Activated CD4-positive, alpha-beta T cell treated with anti-CD3 and anti-CD28 coated beads, Interleukin-2, amount 10 ng/mL, durations not matched to agents 24 days and 14 days (primary cell): ENCODE measurements around the gene ITGB3BP. TPM values are rescaled to one million over a fixed set of nuclear protein-coding genes. Genes with fewer than 3 reads are reported as not detected.

Experiments used
- DNase-seq: peaks from one replicate; pipeline ENCODE4 v3.0.0; 2022
- H3K27ac Mint-ChIP-seq: one replicate; pipeline ENCODE4 v1.8.0; 2022; ENCODE audit warnings: mild to moderate bottlenecking, mixed read lengths
- H3K27me3 Mint-ChIP-seq: one replicate; pipeline ENCODE4 v1.8.0; 2022; ENCODE audit warnings: mixed read lengths
- H3K36me3 Mint-ChIP-seq: one replicate; pipeline ENCODE4 v1.8.0; 2022; ENCODE audit warnings: low read depth, mild to moderate bottlenecking, mixed read lengths
- H3K4me1 Mint-ChIP-seq: one replicate; pipeline ENCODE4 v1.8.0; 2021; ENCODE audit warnings: mixed read lengths
- H3K4me3 Mint-ChIP-seq: one replicate; pipeline ENCODE4 v1.8.0; 2022; ENCODE audit warnings: mild to moderate bottlenecking, moderate library complexity, mixed read lengths
- H3K9me3 Mint-ChIP-seq: one replicate; pipeline ENCODE4 v1.8.0; 2021; ENCODE audit warnings: mixed read lengths
- intact Hi-C: fragments of 100-400 bp; cut with micrococcal nuclease; formaldehyde crosslinking; loops from one replicate; pipeline ENCODE4 v1.15.1; 2023
- total RNA-seq: library from RNA; stranded (reverse); gene quantifications from 2 replicates; pipeline ENCODE4 v1.2.3, GENCODE V29; 2022

Gene ITGB3BP
- total RNA-seq, 1 donor from 2014 or later, result 53.4 TPM

GRCh38 chr1:63537006-63537405, 14.0 kb upstream of the ITGB3BP start:
- Mint-ChIP-seq H3K4me1 (no peaks in the 10 kb centered on the region), H3K4me3 (no peak overlapping the region), H3K36me3 (peaks cover 3% of the 10 kb centered on the region), H3K9me3 (no peaks in the 10 kb centered on the region), H3K27me3 (no peaks in the 10 kb centered on the region), H3K27ac (no peak overlapping the region)
- intact Hi-C loops, result no loop called here
- DNase-seq, result no peak

GRCh38 chr1:63534406-63534805, 11.4 kb upstream of the ITGB3BP start:
- Mint-ChIP-seq H3K27ac (no peak overlapping the region), H3K4me3 (no peak overlapping the region), H3K27me3 (no peaks in the 10 kb centered on the region), H3K9me3 (no peaks in the 10 kb centered on the region), H3K36me3 (peaks cover 5% of the 10 kb centered on the region), H3K4me1 (no peaks in the 10 kb centered on the region)
- intact Hi-C loops, result no loop called here
- DNase-seq, result no peak

GRCh38 chr1:63533931-63534330, 10.9 kb upstream of the ITGB3BP start:
- peaks cover 5% of the 10 kb centered on the region for H3K36me3 Mint-ChIP-seq
- H3K9me3 Mint-ChIP-seq, result no peaks in the 10 kb centered on the region
- H3K4me1 Mint-ChIP-seq, result no peaks in the 10 kb centered on the region
- no peak for DNase-seq
- H3K4me3 Mint-ChIP-seq, result no peak overlapping the region
- no peaks in the 10 kb centered on the region for H3K27me3 Mint-ChIP-seq
- no peak overlapping the region for H3K27ac Mint-ChIP-seq
- intact Hi-C loops, result no loop called here

DNA sequence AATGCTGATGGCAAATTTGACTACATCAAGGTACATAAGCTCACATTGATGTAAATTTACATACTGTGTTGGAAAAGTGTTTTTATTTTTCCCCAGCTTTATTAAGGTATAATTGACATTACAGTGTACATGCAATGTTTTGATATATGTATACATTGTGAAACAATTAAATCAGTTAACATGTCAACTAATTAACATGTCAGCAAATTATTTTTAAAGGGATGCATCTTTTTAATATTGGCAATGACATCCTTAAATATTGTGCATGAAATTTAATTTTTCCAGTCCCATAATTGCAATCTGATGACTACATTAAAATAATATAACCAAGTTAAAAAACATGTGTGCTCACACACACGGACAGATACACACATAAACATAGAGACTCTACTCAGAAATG, 9.7 kb upstream of the ITGB3BP start:
- H3K4me1 Mint-ChIP-seq, result no peaks in the 10 kb centered on the region
- H3K27ac Mint-ChIP-seq, result no peak overlapping the region
- no peaks in the 10 kb centered on the region for H3K27me3 Mint-ChIP-seq
- H3K9me3 Mint-ChIP-seq, result no peaks in the 10 kb centered on the region
- peaks cover 8% of the 10 kb centered on the region for H3K36me3 Mint-ChIP-seq
- intact Hi-C loops, result no loop called here
- DNase-seq, result no peak
- no peak overlapping the region for H3K4me3 Mint-ChIP-seq

- H3K9me3 Mint-ChIP-seq, result no peaks in the 10 kb centered on the region
Observed at GRCh38 chr1:63524201-63524600, 1.2 kb upstream of the ITGB3BP start.

DNA sequence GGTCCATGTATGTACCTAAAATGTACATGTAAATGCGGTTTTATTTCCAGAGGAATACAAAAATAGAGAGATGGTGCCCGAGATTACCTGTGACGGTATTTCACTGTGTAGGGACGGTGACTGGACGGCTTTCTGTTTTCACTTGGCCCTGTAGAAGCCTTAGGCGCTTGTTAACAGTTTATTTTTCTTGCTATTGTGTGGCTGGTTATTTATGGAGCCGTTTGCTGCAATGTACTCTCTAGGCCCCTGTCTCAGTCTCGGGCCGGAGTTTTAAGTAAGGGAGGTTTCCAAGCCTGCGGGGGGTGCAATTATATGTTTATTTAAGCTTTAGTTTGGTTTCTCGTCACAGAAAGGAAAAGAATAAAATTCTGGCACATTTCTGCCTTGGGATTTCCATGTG, 713 bp upstream of the ITGB3BP start:
- intact Hi-C loops, result loop anchor here (1.0 to 5.0 kb wide), 6 partner anchors 71 to 1443 kb away; partner anchors contain the start of genes ALG6, ATG4C and JAK1
- Mint-ChIP-seq H3K4me3 (peak overlapping the region; percentile 87), H3K9me3 (no peaks in the 10 kb centered on the region), H3K36me3 (peaks cover 10% of the 10 kb centered on the region), H3K4me1 (peaks cover 29% of the 10 kb centered on the region), H3K27me3 (no peaks in the 10 kb centered on the region), H3K27ac (peak overlapping the region; percentile 98)
- DNase-seq, result no peak

More at GRCh38 chr1:63524201-63524600, 1.2 kb upstream of the ITGB3BP start:
- intact Hi-C loops, result loop anchor here (5.0 kb wide), 2 partner anchors 197 to 742 kb away; partner anchors contain the start of gene ATG4C
- H3K4me1 Mint-ChIP-seq, result peaks cover 29% of the 10 kb centered on the region
- H3K4me3 Mint-ChIP-seq, result peak overlapping the region; percentile 87
- H3K36me3 Mint-ChIP-seq, result peaks cover 10% of the 10 kb centered on the region
- peak overlapping the region; percentile 98 for H3K27ac Mint-ChIP-seq
- no peak for DNase-seq
- H3K27me3 Mint-ChIP-seq, result no peaks in the 10 kb centered on the region

DNA sequence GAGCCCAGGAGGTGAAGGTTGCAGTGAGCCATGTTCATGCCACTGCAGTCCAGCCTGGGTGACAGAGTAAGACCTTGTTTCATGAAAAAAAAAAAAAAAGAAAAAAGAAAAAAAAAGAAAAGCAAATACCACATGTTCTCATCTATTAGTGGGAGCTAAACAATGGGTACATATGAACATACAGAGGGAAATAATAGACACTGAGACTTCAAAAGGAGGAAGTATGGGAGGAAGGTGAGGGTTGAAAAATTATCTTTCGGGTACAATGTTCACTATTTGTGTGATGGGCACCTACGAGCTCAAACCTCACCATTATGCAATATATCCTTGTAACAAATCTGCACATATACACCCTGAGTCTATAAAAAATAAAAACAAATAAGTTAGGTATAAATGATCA, 6.4 kb downstream of the ITGB3BP start:
- no peak for DNase-seq
- H3K4me1 Mint-ChIP-seq, result peaks cover 13% of the 10 kb centered on the region
- peaks cover 5% of the 10 kb centered on the region for H3K36me3 Mint-ChIP-seq
- intact Hi-C loops, result no loop called here
- no peaks in the 10 kb centered on the region for H3K27me3 Mint-ChIP-seq
- H3K27ac Mint-ChIP-seq, result no peak overlapping the region
- H3K9me3 Mint-ChIP-seq, result no peaks in the 10 kb centered on the region
- no peak overlapping the region for H3K4me3 Mint-ChIP-seq

- Mint-ChIP-seq H3K27ac (no peak overlapping the region), H3K9me3 (no peaks in the 10 kb centered on the region), H3K27me3 (no peaks in the 10 kb centered on the region), H3K36me3 (peaks cover 6% of the 10 kb centered on the region), H3K4me3 (no peak overlapping the region), H3K4me1 (peaks cover 4% of the 10 kb centered on the region)
- intact Hi-C loops, result no loop called here
- DNase-seq, result no peak
Observed at GRCh38 chr1:63512584-63512983, 10.4 kb downstream of the ITGB3BP start.

DNA sequence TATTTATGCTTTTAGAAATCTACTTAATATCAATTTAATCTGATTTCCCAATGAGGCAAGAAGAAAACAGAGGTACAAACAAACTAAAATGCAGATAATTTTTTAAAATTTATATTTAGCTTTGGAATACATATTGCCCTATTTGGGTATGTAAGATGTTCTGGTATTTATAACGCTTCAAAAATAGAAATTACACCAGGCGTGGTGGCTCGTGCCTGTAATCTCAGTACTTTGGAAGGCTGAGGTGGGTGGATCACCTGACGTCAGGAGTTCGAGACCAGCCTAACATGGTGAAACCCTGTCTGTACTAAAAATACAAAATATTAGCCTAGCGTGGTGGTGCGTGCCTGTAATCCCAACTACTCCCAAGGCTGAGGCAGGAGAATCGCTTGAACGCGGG, 13.3 kb downstream of the ITGB3BP start:
- intact Hi-C loops, result no loop called here
- DNase-seq, result no peak
- H3K9me3 Mint-ChIP-seq, result peaks cover 15% of the 10 kb centered on the region
- peaks cover 4% of the 10 kb centered on the region for H3K4me1 Mint-ChIP-seq
- no peak overlapping the region for H3K4me3 Mint-ChIP-seq
- H3K27me3 Mint-ChIP-seq, result no peaks in the 10 kb centered on the region
- H3K36me3 Mint-ChIP-seq, result peaks cover 27% of the 10 kb centered on the region
- no peak overlapping the region for H3K27ac Mint-ChIP-seq

GRCh38 chr1:63506782-63507181, 16.2 kb downstream of the ITGB3BP start:
- Mint-ChIP-seq H3K27ac (no peak overlapping the region), H3K36me3 (peaks cover 35% of the 10 kb centered on the region), H3K4me1 (peaks cover 4% of the 10 kb centered on the region), H3K27me3 (no peaks in the 10 kb centered on the region), H3K9me3 (peaks cover 15% of the 10 kb centered on the region), H3K4me3 (no peak overlapping the region)
- intact Hi-C loops, result no loop called here
- DNase-seq, result no peak

DNA sequence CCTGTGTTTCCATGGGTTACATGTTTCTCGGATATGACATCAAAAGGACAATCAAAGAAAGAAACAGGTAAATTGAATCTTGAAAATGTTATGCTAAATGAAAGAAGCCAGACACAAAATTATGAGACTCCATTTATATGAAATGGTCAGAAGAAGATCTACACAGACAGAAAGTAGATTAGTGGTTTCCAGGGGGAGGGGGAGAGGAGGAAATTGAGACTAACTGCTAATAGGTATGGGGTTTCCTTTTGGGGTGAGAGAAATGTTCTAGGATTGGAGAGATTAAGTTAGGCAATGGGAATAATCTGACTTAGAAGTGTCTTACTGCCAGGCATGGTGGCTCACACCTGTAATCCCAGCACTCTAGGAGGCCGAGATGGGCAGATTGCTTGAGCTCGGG, 21.8 kb downstream of the ITGB3BP start:
- Mint-ChIP-seq H3K9me3 (peaks cover 10% of the 10 kb centered on the region), H3K4me1 (peaks cover 3% of the 10 kb centered on the region), H3K27me3 (no peaks in the 10 kb centered on the region), H3K27ac (no peak overlapping the region), H3K4me3 (no peak overlapping the region), H3K36me3 (peaks cover 37% of the 10 kb centered on the region)
- intact Hi-C loops, result no loop called here
- DNase-seq, result no peak

- H3K27me3 Mint-ChIP-seq, result no peaks in the 10 kb centered on the region
- no peak overlapping the region for H3K4me3 Mint-ChIP-seq
- intact Hi-C loops, result no loop called here
- no peaks in the 10 kb centered on the region for H3K9me3 Mint-ChIP-seq
- DNase-seq, result no peak
- no peak overlapping the region for H3K27ac Mint-ChIP-seq
- H3K36me3 Mint-ChIP-seq, result peaks cover 19% of the 10 kb centered on the region
- peaks cover 3% of the 10 kb centered on the region for H3K4me1 Mint-ChIP-seq
Observed at GRCh38 chr1:63498106-63498505, 24.9 kb downstream of the ITGB3BP start.

DNA sequence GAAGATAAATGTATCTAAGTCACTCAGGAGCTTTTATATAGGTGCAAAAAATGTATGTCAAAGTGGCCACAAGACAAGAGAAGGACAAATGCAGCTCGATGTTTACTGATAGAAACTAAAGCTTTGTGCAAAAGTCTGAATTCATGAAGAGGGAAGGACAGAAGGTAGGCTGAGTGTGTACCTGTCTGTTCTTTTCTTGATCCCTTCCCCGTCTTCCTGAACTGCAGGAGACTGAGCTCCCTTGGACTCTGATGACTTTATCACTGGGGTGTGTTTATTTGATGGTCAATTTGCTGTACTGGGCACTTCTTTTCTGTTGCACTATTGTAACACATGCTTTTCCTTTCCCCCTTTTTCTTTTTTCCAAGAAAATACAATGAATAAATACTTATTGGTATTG, 25.4 kb downstream of the ITGB3BP start:
- intact Hi-C loops, result loop anchor here (1.0 kb wide), 1 partner anchor 20 kb away; no protein-coding TSS in a partner anchor
- Mint-ChIP-seq H3K4me3 (no peak overlapping the region), H3K27me3 (no peaks in the 10 kb centered on the region), H3K36me3 (peaks cover 19% of the 10 kb centered on the region), H3K4me1 (peaks cover 3% of the 10 kb centered on the region), H3K9me3 (no peaks in the 10 kb centered on the region), H3K27ac (no peak overlapping the region)
- DNase-seq, result no peak

DNA sequence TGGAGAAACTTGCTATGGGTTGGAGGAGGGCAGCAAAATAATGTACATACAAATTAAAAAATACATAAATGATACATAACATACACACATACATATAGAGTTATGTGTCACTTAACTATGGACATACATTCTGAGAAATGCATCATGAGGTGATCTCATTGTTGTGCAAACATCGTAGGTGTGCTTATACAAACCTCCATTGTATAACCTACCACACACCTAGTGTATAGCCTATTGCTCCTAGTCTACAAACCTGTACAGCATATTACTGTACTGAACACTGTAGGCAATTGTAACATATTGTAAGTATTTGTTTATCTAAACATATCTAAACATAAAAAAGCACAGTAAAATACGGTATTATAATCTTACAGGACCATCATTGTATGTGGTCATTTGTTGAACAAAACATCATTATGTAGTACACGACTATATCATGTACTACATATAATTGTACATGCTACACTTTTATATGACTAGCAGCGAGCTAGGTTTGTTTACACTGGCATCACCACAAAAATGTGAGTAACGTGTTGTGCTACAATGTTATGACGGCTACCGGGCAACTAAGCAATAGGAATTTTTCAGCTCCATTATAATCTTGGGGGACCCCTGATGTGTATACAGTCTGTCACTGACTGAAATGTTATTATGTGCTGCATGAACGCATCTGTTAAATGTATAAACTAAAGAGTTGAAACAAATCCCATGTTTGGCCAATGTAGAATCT, 35.5 kb downstream of the ITGB3BP start:
- Mint-ChIP-seq H3K9me3 (no peaks in the 10 kb centered on the region), H3K27me3 (no peaks in the 10 kb centered on the region), H3K27ac (no peak overlapping the region), H3K4me3 (no peak overlapping the region), H3K4me1 (no peaks in the 10 kb centered on the region), H3K36me3 (peaks cover 7% of the 10 kb centered on the region)
- no peak for DNase-seq
- intact Hi-C loops, result no loop called here

DNA sequence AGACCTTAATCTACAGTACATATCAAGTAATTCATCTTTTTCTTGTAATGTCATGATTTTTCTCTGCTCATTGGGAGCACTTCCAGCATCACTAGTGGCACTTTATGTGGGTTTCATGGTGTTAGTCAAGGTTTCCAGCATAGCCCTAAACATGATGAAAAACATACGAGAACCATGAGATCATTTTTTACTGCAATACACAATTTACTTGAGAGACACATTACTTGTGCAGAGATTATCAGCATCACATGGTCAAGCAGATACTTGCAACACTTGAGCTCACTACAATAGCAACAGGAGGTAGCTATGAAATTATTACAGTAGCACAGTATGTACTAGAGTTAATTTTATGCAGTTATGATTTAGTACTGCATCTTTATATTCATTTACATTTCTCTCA, 36.4 kb downstream of the ITGB3BP start:
- DNase-seq, result no peak
- intact Hi-C loops, result no loop called here
- Mint-ChIP-seq H3K27ac (no peak overlapping the region), H3K9me3 (no peaks in the 10 kb centered on the region), H3K36me3 (peaks cover 5% of the 10 kb centered on the region), H3K27me3 (no peaks in the 10 kb centered on the region), H3K4me3 (no peak overlapping the region), H3K4me1 (no peaks in the 10 kb centered on the region)
